Measurements from ENCODE around the gene OOSP2. TPM values are rescaled to one million over a fixed set of nuclear protein-coding genes. Genes with fewer than 3 reads are reported as not detected.

Gene OOSP2
- total RNA-seq (not detected), polyA plus RNA-seq (not detected)
- long read RNA-seq, donor 1: 0 reads
- long read RNA-seq, donor 2: 0 reads
- long read RNA-seq, donor 3: 0 reads

- Histone ChIP-seq H3K9me3 (no peaks in the 10 kb centered on the region), H3K4me3 (no peak within 1 kb of the TSS), H3K4me1 (no peaks in the 10 kb centered on the region), H3K27me3 (peaks cover 0 to 7% (median 0%) of the 10 kb centered on the region in 9 donors), H3K36me3 (no peaks in the 10 kb centered on the region), H3K27ac (no peak within 1 kb of the TSS)
- intact Hi-C loops (cut with DNase I): no loop called here
- ATAC-seq (no peak), DNase-seq (no peak)
- TF ChIP-seq CTCF (IDR thresholded peaks at IDR 0.05): no peak
- TF ChIP-seq POLR2A (IDR thresholded peaks at IDR 0.05): no peak
- WGBS, 4 donors: 76 to 81% (median 80%) methylated on average over 8 of the region's 8 CpGs
Observed at GRCh38 chr11:60040109-60040508, at the start of gene OOSP2. OOSP2 (plus strand) TSS chr11:60040409; CDS start chr11:60040460, 51 bp downstream.

- H3K4me3 ChIP-seq: no peak overlapping the region
- ATAC-seq (no peak), DNase-seq (no peak)
- H3K27ac ChIP-seq: no peak overlapping the region
- peaks cover 0 to 18% (median 4%) of the 10 kb centered on the region in 12 donors for H3K9me3 ChIP-seq
- intact Hi-C loops (cut with DNase I): no loop called here
- TF ChIP-seq CTCF (IDR thresholded peaks at IDR 0.05) (no peak), POLR2A (IDR thresholded peaks at IDR 0.05) (no peak)
- H3K27me3 ChIP-seq: no peaks in the 10 kb centered on the region
- 56 to 73% (median 68%) methylated on average over 1 of the region's 1 CpG for WGBS, 4 donors
- no peaks in the 10 kb centered on the region for H3K4me1 ChIP-seq
- H3K36me3 ChIP-seq: no peaks in the 10 kb centered on the region
Observed at GRCh38 chr11:59990421-59990820, 49.8 kb upstream of the OOSP2 start.

- no peaks in the 10 kb centered on the region for H3K36me3 ChIP-seq
- H3K4me3 ChIP-seq: no peak overlapping the region
- H3K9me3 ChIP-seq: peaks cover 0 to 18% (median 4%) of the 10 kb centered on the region in 12 donors
- no peaks in the 10 kb centered on the region for H3K4me1 ChIP-seq
- intact Hi-C loops (cut with DNase I): no loop called here
- no peaks in the 10 kb centered on the region for H3K27me3 ChIP-seq
- H3K27ac ChIP-seq: no peak overlapping the region
- 59 to 72% (median 68%) methylated on average over 5 of the region's 5 CpGs for WGBS, 4 donors
- no peak for TF ChIP-seq POLR2A (IDR thresholded peaks at IDR 0.05)
- no peak for DNase-seq
- ATAC-seq: no peak
Observed at GRCh38 chr11:59992425-59992824, 47.8 kb upstream of the OOSP2 start.

- ATAC-seq (no peak), DNase-seq (no peak)
- Histone ChIP-seq H3K9me3 (peaks cover 0 to 5% (median 0%) of the 10 kb centered on the region in 12 donors), H3K36me3 (no peaks in the 10 kb centered on the region), H3K4me1 (no peaks in the 10 kb centered on the region), H3K27me3 (no peaks in the 10 kb centered on the region), H3K4me3 (no peak overlapping the region), H3K27ac (no peak overlapping the region)
- WGBS, 4 donors: 53 to 75% (median 64%) methylated on average over 2 of the region's 2 CpGs
- no peak for TF ChIP-seq POLR2A (IDR thresholded peaks at IDR 0.05)
- no peak for TF ChIP-seq CTCF (IDR thresholded peaks at IDR 0.05)
- intact Hi-C loops (cut with DNase I): no loop called here
Observed at GRCh38 chr11:59997800-59998199, 42.4 kb upstream of the OOSP2 start.

- H3K36me3 ChIP-seq: no peaks in the 10 kb centered on the region
- no peak overlapping the region for H3K27ac ChIP-seq
- WGBS, 4 donors: 65 to 78% (median 71%) methylated on average over 4 of the region's 4 CpGs
- ATAC-seq: no peak
- intact Hi-C loops (cut with DNase I): no loop called here
- DNase-seq: no peak
- TF ChIP-seq CTCF (IDR thresholded peaks at IDR 0.05) (no peak), POLR2A (IDR thresholded peaks at IDR 0.05) (no peak)
- H3K27me3 ChIP-seq: no peaks in the 10 kb centered on the region
- no peak overlapping the region for H3K4me3 ChIP-seq
- peaks cover 0 to 5% (median 0%) of the 10 kb centered on the region in 12 donors for H3K9me3 ChIP-seq
- no peaks in the 10 kb centered on the region for H3K4me1 ChIP-seq
Observed at GRCh38 chr11:59999691-60000090, 40.5 kb upstream of the OOSP2 start.
